GM19351 (cell line): ENCODE data around the gene PER2.
"Not testable (repeated sequence)": the region's sequence is repeated elsewhere in the genome, so short reads cannot be mapped to it uniquely, and the experiment has no call there.

Experiments used
- ATAC-seq: cut with Tn5 transposase; IDR thresholded peaks from one replicate; pipeline ENCODE4 v1.9.1; 2021; ENCODE audit warnings: mild to moderate bottlenecking, moderate library complexity; ENCODE audit not compliant: unreplicated experiment

PER2 gene

GRCh38 chr2:238288650-238289573 lies 502 bp upstream of the PER2 start:
- peak; percentile 88 for ATAC-seq

- ATAC-seq: no peak
Observed at GRCh38 chr2:238286987-238287736, 1.2 kb downstream of the PER2 start.

DNA sequence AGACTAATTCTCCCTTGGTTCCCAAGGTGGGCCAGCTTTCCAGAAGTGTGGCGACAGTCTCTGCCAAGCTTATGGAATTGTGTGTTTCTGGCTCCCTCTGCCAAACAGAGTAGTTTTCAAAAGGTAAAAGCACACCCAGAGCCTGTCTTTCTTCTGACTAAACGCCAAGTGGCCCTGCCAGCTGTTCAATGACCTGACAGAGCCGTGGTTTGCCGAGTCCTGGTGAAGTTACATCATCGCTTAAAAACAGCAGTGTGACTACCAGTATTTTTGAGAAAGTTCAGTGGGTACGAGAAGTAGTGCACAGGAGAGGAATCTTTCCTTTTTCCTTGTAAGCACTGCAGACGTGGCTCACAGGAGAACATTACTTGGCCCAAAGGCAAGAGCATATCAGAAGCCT lies 1.9 kb downstream of the PER2 start:
- no peak for ATAC-seq

DNA sequence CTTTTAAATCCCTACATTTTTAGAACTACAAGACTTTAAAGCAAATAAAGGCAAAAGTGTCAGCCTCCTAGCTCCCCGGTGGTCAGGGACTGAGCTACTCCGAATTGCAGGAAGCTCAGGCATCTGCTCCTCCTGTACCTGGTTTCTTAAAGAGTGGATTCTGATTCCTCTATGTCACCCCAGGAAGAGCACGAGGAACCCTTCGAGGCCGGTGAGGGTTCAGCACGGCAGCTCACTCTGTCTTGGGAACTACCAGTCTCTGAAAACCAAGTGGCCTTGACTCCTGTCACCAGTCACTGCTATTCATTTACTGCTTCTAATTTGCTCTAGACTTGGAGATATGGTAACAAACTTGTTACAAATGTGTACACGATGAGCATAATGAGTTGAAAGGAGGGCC lies 2.3 kb downstream of the PER2 start:
- ATAC-seq: no peak

- no peak for ATAC-seq
Observed at GRCh38 chr2:238285653-238286082, 2.7 kb downstream of the PER2 start.

DNA sequence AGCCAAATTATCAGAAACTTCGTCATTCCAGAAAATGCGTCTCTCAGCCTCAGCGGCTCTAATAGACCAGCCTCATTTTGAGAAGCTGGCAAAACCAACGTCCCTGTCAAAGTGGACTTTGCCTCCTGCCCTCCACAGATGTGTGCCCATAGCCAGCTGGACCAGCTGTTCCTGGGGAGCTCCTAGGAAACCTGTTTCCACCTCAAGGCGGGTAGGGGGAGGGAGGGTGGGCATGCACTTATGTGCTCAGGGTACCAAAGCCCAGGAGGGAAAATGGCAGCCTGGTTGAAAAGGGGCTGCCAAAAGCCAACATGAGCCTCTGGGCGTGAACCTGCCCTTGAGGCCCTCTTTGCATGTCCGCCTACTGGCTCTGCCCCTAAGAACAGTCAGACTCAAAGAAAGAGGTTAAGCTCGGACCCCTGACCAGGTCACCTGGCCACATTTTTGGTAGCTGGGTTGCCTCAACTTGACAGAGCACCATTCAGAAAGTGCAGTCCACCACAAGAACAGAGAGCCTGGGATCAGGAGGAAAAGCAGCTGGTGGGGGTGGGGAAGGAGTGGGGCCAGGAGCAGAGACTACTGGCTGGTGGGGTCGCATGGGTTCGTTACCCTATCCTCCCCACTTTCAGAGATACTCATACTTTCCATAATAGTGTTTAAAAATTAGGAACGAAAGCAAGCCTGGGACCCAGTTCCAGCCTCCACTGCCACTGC lies 3.5 kb downstream of the PER2 start:
- ATAC-seq: no peak

DNA sequence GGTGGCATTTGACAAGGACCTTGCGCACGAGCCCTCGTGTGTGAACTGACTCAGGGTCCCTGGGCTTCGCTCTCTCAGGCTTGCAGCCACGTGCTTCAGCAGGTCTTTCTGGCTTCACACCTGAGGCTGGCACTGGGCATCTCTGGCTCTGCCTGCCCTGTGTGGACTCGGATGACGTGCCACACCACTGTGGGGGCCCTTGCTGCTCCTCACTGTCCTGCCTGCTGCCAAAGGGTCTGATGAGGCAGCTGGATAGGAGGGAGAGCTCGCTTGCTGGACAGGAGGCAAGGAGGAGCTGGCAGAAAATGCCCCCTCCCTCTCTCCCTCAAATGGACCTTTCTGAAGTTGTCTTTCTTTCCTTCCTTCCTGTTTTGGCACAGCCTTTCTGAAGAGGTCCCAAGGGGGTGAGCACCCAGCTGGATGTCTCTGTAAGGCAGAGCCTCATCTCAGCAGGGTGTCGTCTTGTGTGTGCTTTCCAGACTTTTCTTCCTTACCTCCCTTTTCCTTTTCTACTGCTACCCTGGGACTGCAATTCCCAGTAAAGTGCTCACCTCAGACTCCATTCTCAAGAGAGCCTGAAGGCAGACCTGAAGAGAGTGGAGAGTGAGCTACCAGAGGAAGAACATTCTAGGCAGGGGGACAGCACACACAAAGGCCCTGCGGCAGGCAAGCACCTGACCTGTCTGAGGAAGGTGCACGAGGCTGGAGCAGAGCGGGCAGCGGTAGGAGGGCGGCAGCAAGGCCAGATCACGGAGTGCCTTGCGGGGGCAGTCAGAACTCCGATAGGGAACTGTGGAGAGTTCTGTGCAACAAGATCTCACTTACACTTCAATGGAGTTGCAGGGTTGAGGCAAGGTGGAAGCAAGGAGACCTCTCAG lies 5.3 kb downstream of the PER2 start:
- ATAC-seq: no peak

DNA sequence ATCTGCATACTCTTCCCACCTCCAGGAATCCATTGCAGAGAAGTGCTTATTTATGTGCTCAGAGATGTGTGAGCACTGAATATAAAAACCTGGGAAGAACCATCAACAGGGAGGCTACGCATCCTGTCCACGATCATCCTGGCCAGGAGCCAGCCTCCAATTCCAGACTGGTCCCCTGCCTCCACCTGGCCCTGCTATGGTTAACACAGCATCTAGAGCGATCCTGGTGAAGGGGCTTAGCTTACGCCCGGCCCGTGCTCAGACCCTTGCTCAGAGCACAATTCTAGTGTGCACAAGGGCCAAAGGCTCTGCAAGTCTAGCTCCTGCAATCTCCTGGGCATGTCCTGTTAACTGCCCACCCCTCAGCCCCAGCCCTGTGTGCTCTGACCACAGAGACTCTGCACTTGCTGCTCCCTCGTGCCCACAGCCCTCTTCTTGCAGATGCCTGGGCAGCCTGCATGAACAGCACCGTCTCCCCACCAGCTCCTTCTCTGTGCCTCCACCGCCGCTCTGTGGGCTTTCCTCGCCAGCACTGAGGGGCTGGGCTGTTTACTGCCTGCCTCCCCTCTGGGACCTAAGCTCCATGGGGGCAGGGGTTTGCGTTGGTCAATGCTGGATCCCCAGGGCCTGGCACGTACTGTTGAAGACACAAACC lies 6.5 kb downstream of the PER2 start:
- ATAC-seq: no peak

DNA sequence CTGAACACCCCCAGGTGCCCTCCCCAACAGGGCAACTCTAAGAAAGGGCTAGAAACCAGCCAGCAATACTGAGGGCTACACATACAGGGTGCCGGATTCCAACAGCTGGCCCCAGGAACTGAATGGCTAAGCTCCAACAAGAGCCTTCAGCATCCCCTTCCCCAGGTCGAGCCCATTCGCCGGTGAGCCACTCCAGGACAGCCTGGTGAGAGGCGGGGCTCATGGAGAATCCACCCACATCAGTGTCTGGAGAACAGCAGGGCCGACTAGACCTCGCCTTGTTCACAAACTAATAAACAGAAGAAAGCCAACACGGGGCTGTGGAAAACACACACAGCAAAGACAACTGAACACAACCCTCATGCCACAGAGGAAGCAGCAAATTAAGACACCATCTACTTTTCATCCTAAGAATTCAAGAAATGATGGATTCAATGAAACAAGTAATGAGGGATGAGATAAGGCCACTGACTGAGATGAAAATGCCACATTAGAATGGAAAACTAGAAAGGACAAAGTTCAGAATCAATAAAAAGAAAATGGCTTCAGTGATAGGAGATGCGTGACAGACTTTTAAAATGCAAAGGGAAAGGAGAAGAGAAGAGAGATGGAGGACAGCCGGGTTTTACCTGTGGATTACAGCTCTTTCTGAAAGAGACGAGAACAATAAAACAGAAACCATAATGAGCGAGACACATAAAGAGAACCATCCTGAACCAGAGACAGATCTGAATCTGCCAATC lies 8.2 kb downstream of the PER2 start:
- no peak for ATAC-seq

GRCh38 chr2:238279324-238279682 lies 9.1 kb downstream of the PER2 start:
- ATAC-seq: no peak

GRCh38 chr2:238278626-238279323 lies 9.6 kb downstream of the PER2 start:
- no peak for ATAC-seq

- ATAC-seq: no peak
Observed at GRCh38 chr2:238277695-238278094, 10.7 kb downstream of the PER2 start.

- no peak for ATAC-seq
Observed at GRCh38 chr2:238274152-238274865, 14.1 kb downstream of the PER2 start.

DNA sequence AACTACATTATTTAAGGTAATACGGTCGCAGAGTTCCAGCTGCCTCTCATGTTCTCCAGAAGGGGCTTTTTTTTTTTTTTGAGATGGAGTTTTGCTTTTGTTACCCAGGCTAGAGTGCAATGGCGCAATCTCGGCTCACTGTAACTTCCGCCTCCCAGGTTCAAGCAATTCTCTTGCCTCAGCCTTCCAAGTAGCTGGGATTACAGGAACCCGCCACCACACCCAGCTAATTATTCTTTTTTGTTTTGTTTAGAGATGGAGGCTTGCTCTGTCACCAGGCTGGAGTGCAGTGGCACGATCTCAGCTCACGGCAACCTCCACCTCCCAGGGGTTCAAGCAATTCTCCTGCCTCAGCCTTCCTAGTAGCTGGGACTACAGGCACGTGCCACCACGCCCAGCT lies 15.0 kb downstream of the PER2 start:
- not testable (repeated sequence) for ATAC-seq

GRCh38 chr2:238272156-238272555 lies 16.3 kb downstream of the PER2 start:
- no peak for ATAC-seq

- ATAC-seq: not testable (repeated sequence)
Observed at GRCh38 chr2:238271686-238272085, 16.7 kb downstream of the PER2 start.

DNA sequence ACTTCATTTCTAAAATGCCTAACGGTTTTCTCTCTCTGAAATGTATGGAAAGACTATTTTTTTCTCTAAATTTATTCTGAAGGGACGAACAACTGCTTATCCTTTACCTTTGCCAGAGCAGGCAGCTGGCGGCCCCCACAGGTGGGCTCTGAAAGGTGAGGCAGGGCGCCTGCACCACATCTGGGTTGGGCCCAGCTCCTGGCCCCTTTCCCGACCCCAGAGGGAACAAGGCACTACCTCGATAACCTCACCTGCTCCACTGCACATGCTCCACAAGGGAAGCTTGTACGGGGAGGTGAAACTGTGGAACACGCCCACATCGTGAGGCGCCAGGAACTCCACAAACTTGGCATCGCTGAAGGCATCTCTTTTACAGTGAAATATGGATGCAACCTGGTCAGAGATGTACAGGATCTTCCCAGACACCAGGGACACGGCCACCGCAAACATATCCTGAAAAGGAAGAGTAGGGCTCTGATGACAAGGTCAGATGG lies 17.3 kb downstream of the PER2 start:
- ATAC-seq: no peak

DNA sequence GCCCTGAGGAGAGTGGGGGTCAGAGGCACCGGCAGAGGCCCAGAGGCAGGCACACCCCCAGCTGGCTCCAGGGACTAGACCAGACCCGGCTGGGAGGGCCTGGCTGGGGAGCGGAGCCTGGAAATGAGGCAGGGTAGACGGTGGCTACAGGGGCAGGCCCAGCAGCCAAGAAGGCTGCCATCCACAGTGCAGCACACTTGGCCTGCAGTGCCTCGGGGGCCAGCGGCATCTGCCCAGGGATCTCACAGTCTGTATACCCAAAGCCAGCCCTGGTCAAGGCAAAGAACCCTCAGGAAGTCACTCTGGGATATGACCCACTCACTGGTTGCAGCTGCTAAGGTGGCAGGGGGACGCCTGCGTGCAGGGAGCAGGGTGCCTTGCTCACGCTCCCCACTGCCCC lies 17.8 kb downstream of the PER2 start:
- no peak for ATAC-seq
